Amygdala (tissue), 56 donors: ENCODE data around the gene ANKRD2.
A peak's percentile ranks its signal among the peaks of the same experiment; 100 is the strongest.
"Not testable (repeated sequence)": the region's sequence is repeated elsewhere in the genome, so short reads cannot be mapped to it uniquely, and the experiment has no call there.

Experiments used
- DNase-seq, 56 donors: peaks; one replicate each; lab custom pipeline; 2025; lab: John Stamatoyannopoulos, UW

ANKRD2 gene

GRCh38 chr10:97570789-97571471 lies 1.6 kb upstream of the ANKRD2 start:
- DNase-seq, result peak in 3 of 56 donors; percentile 8 to 25 (median 24)

- no peak for DNase-seq
These were observed 957 bp upstream of the ANKRD2 start for GRCh38 chr10:97571622-97572021.

- no peak for DNase-seq
These were observed 442 bp downstream of the ANKRD2 start for GRCh38 chr10:97573021-97573420.

GRCh38 chr10:97573672-97574071 lies 1.1 kb downstream of the ANKRD2 start:
- DNase-seq, result no peak

- peak in 4 of 56 donors; percentile 10 to 35 (median 16) for DNase-seq
These were observed 2.0 kb downstream of the ANKRD2 start for GRCh38 chr10:97574374-97575126.

- no peak for DNase-seq
These were observed 2.6 kb downstream of the ANKRD2 start for GRCh38 chr10:97575127-97575668.

GRCh38 chr10:97576487-97576886 lies 3.9 kb downstream of the ANKRD2 start:
- DNase-seq, result not testable (repeated sequence)

- no peak for DNase-seq
These were observed 5.1 kb downstream of the ANKRD2 start for GRCh38 chr10:97577701-97578100.

GRCh38 chr10:97578171-97578844 lies 5.7 kb downstream of the ANKRD2 start:
- no peak for DNase-seq

- no peak for DNase-seq
These were observed 8.1 kb downstream of the ANKRD2 start for GRCh38 chr10:97580421-97581367.

GRCh38 chr10:97582169-97582568 lies 9.6 kb downstream of the ANKRD2 start:
- no peak for DNase-seq

GRCh38 chr10:97583476-97583875 lies 10.9 kb downstream of the ANKRD2 start:
- DNase-seq, result no peak

- DNase-seq, result peak in 53 of 56 donors; percentile 19 to 97 (median 79)
These were observed 11.7 kb downstream of the ANKRD2 start, which contains the start of gene HOGA1 for GRCh38 chr10:97584060-97584797. Gene HOGA1 (plus strand): TSS chr10:97584389. CDS start chr10:97584704, 315 bp downstream.

GRCh38 chr10:97584798-97585438 lies 12.3 kb downstream of the ANKRD2 start:
- no peak for DNase-seq

- no peak for DNase-seq
These were observed 12.8 kb downstream of the ANKRD2 start for GRCh38 chr10:97585439-97585811.

GRCh38 chr10:97587183-97587582 lies 14.6 kb downstream of the ANKRD2 start:
- DNase-seq, result no peak

GRCh38 chr10:97589479-97589878 lies 16.9 kb downstream of the ANKRD2 start, which contains the start of gene C10orf62:
Gene C10orf62 (plus strand): TSS chr10:97589721. CDS start chr10:97589898, 177 bp downstream.
- DNase-seq, result peak in 3 of 56 donors; percentile 13 to 72 (median 19)

- DNase-seq, result no peak
These were observed 17.6 kb downstream of the ANKRD2 start for GRCh38 chr10:97590082-97590747.
